Activated CD8-positive, alpha-beta memory T cell treated with anti-CD3 and anti-CD28 coated beads for 36 hours (primary cell): Measurements from ENCODE around the gene MAP3K13. TPM values are rescaled to one million over a fixed set of nuclear protein-coding genes. Genes with fewer than 3 reads are reported as not detected.

ENCODE experiments used
- CTCF ChIA-PET: fragments of 350-600 bp; sonication (Branson Sonifier 250); formaldehyde crosslinking; loops from one replicate; lab custom pipeline; 2021; ENCODE audit warnings: antibody characterized with exemption; lab: Charles Lee
- POLR2A ChIA-PET: fragments of 350-600 bp; sonication (Branson Sonifier 250); formaldehyde crosslinking; loops from one replicate; lab custom pipeline; 2021; ENCODE audit warnings: antibody characterized with exemption; lab: Charles Lee
- total RNA-seq, 2 experiments: library from RNA; stranded (reverse); gene quantifications; one replicate each; pipeline ENCODE4 v1.2.3, GENCODE V29; 2021

MAP3K13 gene
- total RNA-seq, 2 experiments from 2014 or later: 13.1 to 15.7 TPM

DNA sequence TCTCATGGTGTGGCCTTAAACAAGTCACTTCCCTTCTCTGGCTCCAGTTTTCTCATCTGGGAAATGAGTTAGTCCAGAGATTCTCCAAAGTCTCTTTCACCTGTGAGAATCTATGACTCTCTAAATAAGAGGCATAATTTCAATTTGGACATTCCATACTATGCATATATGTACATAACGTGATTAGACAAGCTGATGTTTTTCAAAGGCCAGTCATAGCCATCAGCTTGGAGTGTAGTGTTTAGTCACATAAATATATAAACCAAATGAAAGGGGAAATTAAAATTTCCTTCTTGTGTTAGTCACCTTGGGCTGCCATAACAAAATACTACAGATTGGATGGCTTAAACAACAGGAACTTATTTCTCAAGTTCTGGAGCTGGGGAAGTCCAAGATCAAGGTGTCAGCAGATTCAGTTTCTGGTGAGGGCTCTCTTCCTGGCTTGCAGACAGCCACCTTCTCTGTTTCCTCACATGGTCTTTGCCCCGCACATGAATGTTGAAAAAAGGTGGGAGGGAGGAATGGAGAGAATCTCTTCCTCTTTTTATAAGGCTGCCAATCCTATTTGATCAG is 116.5 kb downstream of the MAP3K13 start:
- CTCF ChIA-PET: no interaction called here
- POLR2A ChIA-PET: no interaction called here

DNA sequence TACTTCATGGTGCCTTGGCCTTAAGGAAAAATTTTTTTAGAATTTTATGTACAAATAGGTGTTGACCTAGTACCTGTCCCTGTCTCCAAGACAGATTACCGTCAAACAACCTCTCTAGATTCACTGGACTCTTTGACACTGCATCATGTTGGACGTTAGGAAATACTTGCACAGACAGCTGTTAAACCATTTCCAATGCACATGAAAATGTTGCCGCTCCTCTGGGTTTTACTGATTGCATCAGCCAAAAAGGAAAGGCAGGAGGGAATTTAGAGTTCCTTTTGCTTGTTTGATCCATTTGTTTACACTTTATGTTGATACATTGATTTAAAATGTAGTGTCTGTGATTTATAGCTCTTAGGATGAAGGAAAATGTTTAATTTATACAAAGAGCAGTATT is 121.4 kb downstream of the MAP3K13 start:
- ChIA-PET POLR2A (no interaction called here), CTCF (no interaction called here)

DNA sequence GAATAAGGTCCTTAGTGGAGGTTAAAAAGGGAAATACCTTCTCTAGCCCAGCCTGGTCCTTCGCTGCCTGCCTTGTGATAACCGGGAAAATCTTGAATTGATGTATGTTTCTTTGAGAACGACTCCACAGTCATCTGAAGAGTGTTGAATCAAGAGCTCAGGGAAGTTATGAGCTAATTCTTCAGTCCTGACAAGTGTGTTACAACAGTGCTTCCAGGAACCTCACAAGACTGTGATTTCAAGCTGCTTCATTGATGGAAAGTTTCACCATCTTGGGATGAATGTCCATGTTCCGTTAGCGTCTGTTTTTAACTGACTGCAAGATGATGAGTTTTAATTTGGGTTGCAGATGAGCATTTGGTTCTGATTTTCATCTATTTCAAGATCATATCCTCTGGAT is 123.5 kb downstream of the MAP3K13 start:
- CTCF ChIA-PET: no interaction called here

GRCh38 chr3:185488465-185488864 is 125.5 kb downstream of the MAP3K13 start:
- ChIA-PET CTCF (interaction anchor here (1.1 kb wide), 1 partner anchor 10 kb away, joined by 3 read pairs; the partner anchor contains the start of gene TMEM41A), POLR2A (no interaction called here)

More for the DNA sequence above, 123.5 kb downstream of the MAP3K13 start:
- POLR2A ChIA-PET: no interaction called here

- CTCF ChIA-PET: interaction anchor here (0.6 kb wide), 1 partner anchor 305 kb away, joined by 4 read pairs; no protein-coding TSS in a partner anchor
Observed at GRCh38 chr3:185489462-185489861, 126.5 kb downstream of the MAP3K13 start.

DNA sequence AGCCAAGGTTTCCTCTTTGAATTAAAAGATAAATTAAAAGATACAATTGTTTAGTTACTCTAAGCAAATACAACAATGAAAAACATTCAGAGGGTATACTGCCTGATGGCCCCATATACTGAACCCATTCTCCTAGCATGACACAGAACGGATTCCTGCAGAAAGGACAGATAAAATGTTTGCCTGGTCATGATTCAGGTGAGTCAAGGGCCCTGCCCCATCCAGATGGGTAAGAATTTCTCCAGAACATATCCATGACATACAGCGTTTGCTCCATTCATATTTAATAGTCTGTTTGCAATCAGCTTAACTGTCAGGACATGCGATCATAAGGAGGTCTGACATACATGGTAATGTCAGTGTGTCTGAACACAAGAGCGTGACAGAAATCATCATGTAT is 127.3 kb downstream of the MAP3K13 start:
- POLR2A ChIA-PET: no interaction called here
- CTCF ChIA-PET: interaction anchor here (0.6 kb wide), 1 partner anchor 304 kb away, joined by 4 read pairs; no protein-coding TSS in a partner anchor

More at GRCh38 chr3:185489462-185489861, 126.5 kb downstream of the MAP3K13 start:
- POLR2A ChIA-PET: no interaction called here

DNA sequence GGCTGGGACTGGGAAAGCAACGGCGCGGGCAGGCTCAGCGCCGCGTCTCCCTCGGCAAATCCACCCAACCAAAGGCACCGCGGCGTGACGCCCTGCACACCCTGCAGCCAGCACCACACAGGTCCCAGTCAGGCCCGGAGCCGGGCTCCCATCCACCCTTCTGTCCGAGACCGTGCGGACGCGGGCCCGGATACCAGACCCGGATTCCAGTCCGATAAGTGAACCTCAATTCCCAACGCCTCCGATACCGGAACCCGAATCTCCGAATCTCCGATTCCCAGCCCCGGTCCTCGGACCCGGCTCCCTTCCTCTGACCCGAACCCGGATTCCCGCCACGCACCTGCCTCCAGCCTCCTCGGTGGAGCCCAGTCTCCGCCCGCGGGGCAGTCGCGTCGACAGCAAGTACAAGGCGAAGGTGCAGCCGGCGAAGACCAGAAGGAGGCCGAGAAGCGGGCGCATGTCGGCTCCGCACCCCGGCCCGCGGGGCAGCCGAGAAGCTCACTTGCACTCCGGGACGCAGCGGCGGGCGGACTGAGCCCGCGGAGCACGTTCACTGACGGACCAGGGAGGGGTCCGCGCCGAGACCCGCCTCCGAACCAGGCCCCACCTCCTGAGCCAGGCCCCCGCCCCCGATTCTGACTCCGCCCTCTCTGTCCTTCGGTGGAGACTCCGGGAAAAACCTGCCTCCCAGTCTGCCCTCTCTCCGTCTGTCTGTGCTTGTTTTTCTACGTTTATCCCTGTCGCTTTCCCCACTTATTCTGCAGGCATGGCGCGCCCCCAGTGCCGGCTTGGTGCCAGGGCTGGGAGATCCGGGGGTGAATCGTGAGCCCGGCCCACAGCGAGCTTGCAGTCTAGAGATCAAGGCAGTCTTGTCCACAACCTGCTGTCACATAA is 135.8 kb downstream of the MAP3K13 start, which contains the start of gene TMEM41A:
Gene TMEM41A (minus strand): TSS at position 533 of the 894 bp plus-strand sequence. CDS start 74 bp downstream, at position 459.
- ChIA-PET POLR2A (interaction anchor here (0.6 to 1.3 kb wide), 4 partner anchors 60 to 465 kb away, joined by 4 to 7 read pairs (median 5); partner anchors contain the start of gene SENP2), CTCF (interaction anchor here (1.0 kb wide), 3 partner anchors 10 to 76 kb away, joined by 3 to 7 read pairs (median 4); no protein-coding TSS in a partner anchor)

DNA sequence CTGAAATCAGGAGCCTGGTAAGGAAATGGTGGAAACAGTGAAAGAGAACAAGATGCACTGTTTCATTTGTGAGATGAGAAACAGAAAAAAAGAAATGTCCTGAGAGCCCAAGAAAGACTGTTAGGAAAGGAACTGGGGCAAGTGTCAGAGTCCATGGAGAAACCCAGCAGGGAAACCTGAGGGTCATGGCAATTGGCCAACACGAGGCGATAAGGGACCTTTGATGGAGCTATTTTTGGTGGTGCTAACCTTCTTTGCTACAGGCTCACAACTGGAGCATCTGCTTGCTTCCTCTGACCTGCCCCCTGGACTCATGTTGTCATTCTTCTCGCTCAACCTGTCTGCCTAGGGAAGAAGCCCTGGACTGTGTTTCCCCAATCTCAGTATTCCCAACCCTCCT is 140.1 kb downstream of the MAP3K13 start:
- CTCF ChIA-PET: no interaction called here
- POLR2A ChIA-PET: interaction anchor here (0.5 kb wide), 1 partner anchor 155 kb away, joined by 4 read pairs; no protein-coding TSS in a partner anchor

- POLR2A ChIA-PET: interaction anchor here (0.5 kb wide), 1 partner anchor 155 kb away, joined by 4 read pairs; no protein-coding TSS in a partner anchor
- CTCF ChIA-PET: no interaction called here
Observed at GRCh38 chr3:185503521-185503920, 140.6 kb downstream of the MAP3K13 start.

GRCh38 chr3:185504636-185505035 is 141.7 kb downstream of the MAP3K13 start:
- POLR2A ChIA-PET: no interaction called here
- CTCF ChIA-PET: no interaction called here

GRCh38 chr3:185507883-185508282 is 144.9 kb downstream of the MAP3K13 start:
- ChIA-PET CTCF (no interaction called here), POLR2A (no interaction called here)

DNA sequence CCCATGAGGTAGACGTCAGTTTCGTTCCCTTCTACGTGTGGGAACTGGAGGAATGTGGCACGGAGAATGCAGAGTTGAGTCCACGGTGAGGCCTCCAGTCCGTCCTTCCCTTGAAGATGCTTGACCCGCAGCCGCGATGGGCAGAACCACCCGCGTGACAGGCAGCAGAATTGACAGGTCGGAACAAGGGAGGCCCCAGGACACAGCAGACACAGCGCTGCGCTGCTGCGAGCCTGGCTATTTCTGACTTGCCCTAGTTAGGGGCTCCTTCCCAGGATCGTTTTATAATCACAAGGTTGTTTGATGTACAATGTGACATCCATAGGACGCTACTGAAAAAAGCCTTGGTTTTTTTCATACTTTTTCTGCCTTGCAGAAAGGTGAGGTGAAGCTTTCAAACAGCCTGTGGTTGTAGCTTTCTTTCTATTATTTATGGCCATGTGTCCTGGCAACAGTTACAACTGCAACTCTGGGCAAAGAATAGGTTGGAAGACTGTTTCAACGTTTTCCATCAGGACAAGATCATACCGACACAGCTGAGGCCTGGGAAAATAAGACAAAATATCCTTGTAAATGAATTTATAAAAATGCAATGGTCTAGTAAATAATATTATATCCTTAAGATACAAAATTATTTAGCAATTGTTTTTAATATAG is 145.5 kb downstream of the MAP3K13 start:
- ChIA-PET POLR2A (no interaction called here), CTCF (no interaction called here)

- ChIA-PET POLR2A (no interaction called here), CTCF (no interaction called here)
Observed at GRCh38 chr3:185511711-185512110, 148.8 kb downstream of the MAP3K13 start.

DNA sequence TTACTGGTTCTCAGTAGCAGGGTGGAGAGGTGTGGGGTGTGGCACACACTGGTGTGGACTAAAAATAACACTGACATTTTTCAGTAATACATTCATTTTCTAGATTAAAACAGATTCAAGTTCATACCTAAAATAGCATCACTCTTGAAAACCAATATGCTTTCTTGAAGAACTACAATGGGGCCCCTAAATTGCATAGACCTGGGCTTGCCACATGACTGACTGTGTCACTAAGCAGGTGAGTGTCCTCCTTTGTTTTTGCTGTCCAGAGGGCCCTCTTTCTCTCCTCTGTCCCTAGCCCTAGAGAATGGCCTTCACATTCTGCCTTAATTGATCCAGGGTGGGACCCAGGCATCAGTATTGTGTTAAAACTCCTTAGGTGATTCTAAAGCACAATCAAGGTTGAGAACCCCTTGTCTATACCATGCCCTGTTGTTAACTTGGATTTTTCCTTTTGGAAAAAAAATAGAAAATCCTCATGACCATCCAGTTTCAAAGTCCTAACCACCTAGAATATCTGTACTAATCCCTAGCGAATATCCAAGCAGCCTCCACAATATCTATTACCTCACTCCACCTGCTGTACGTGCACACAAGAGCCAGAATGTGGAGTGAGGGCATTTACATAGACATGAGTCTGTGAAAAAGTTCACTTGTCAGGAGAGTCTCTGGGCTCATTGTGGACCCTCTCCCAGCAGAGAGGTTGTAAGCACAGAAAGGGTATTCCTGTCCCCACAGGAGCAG is 154.6 kb downstream of the MAP3K13 start:
- POLR2A ChIA-PET: no interaction called here
- CTCF ChIA-PET: no interaction called here

GRCh38 chr3:185519021-185519420 is 156.1 kb downstream of the MAP3K13 start:
- CTCF ChIA-PET: no interaction called here
- POLR2A ChIA-PET: no interaction called here

- ChIA-PET POLR2A (no interaction called here), CTCF (no interaction called here)
Observed at GRCh38 chr3:185521349-185522138, 158.6 kb downstream of the MAP3K13 start.

DNA sequence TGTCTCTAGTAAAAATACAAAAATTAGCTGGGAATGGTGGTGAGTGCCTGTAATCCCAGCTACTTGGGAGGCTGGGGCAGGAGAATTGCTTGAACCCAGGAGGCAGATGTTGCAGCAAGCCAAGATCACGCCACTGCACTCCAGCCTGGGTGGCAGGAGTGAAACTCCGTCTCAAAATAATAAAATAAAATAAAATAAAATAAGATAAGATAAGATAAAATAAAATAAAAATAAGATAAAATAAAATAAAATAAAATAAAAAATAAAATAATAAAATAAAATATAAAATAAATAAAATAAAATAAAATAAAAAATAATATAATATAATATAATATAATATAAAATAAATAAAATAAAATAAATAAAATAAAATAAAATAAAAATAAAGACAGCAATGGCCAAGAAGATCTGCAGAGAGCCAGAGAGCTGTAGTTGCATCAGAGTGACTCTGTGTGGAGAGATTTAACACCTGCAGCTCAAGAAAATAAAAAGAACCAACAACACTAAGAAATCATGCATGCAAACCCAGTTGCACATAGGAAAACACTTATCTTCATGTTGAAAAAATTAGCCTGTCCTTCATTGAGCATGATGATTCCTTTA is 163.5 kb downstream of the MAP3K13 start:
- CTCF ChIA-PET: no interaction called here

DNA sequence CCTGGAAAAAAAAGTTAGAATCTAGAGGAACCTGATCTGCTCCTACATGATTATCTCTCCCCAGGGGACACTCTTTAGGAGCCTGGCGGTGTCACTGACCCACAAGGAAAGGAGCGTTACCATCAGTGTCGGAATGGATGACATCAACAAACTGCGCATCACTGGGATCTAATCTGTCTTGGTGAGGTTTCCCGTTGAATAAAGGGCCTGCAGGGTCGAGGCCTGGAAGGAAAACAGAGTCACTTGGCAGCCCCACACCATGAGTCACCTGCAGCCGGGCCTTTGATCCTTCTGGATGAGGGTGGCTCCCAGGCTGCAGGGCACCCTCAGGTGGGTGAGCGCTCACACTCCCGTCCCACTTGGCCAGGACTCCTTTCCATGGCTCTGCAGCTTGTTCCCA is 164.4 kb downstream of the MAP3K13 start:
- ChIA-PET POLR2A (no interaction called here), CTCF (no interaction called here)

More for the DNA sequence above, 163.5 kb downstream of the MAP3K13 start:
- POLR2A ChIA-PET: interaction anchor here (0.6 kb wide), 1 partner anchor 20 kb away, joined by 3 read pairs; no protein-coding TSS in a partner anchor
